ENCODE results near the gene MOB3A. TPM values are rescaled to one million over a fixed set of nuclear protein-coding genes. Genes with fewer than 3 reads are reported as not detected.

Gene MOB3A
- total and polyA plus RNA-seq, 3 donors from 2014 or later = 17.8 to 31.6 (median 22.8) TPM

DNA sequence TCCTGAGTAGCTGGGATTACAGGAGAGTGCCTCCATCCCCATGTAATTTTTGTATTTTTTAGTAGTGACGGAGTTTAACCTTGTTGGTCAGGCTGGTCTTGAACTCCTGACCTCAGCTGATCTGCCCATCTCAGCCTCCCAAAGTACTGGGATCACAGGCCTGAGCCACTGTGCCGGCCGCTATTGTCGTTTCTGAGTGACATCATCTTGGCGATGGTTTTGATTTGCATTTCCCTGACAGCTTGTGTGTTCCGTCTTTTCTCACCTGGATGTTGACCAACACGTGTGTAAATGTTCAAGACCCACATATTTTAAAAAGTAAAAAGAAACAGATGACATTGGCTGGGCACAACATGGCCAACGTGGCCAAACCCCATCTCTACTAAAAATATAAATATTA, 32.3 kb downstream of the MOB3A start:
- H3K36me3 ChIP-seq (ENCODE audit: low read depth, missing control alignments) = no peaks in the 10 kb centered on the region
- intact Hi-C loops (cut with DNase I; ENCODE audit: low total_unique reads) = no loop called here
- no peak for TF ChIP-seq POLR2A (IDR thresholded peaks at IDR 0.05)
- peaks cover 48% of the 10 kb centered on the region for H3K4me1 ChIP-seq
- H3K9me3 ChIP-seq = no peaks in the 10 kb centered on the region
- no peaks in the 10 kb centered on the region for H3K27me3 ChIP-seq
- H3K27ac ChIP-seq = peak overlapping the region; percentile 81 to 94
- WGBS, 2 donors = 81 to 83% methylated on average over 8 of the region's 8 CpGs
- no peak overlapping the region for H3K4me3 ChIP-seq
- no peak for DNase-seq

DNA sequence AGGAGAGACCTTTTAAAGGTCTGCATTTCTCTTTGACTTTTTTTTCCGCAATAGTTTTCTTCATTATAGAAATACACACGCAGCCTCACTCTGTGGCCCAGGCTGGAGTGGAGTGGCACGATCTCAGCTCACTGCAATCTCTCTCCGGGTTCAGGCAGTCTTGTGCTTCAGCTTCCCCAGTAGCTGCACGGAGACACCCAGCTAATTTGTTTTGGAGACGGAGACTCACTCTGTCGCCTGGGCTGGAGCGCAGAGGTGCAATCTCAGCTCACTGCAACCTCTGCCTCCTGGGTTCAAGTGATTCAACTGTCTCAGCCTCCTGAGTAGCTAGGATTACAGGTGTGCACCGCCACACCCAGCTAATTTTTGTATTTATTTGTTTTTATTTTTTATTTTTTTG, 33.4 kb downstream of the MOB3A start:
- Histone ChIP-seq H3K27me3 (no peaks in the 10 kb centered on the region), H3K36me3 (ENCODE audit: low read depth, missing control alignments) (no peaks in the 10 kb centered on the region), H3K4me3 (no peak overlapping the region), H3K27ac (peak overlapping the region in 1 of 2 donors; percentile 100), H3K4me1 (peaks cover 48% of the 10 kb centered on the region), H3K9me3 (no peaks in the 10 kb centered on the region)
- WGBS, 2 donors = 71 to 80% methylated on average over 9 of the region's 9 CpGs
- no peak for DNase-seq
- TF ChIP-seq POLR2A (IDR thresholded peaks at IDR 0.05) (no peak), CTCF (IDR thresholded peaks at IDR 0.05) (no peak)
- intact Hi-C loops (cut with DNase I; ENCODE audit: low total_unique reads) = no loop called here

DNA sequence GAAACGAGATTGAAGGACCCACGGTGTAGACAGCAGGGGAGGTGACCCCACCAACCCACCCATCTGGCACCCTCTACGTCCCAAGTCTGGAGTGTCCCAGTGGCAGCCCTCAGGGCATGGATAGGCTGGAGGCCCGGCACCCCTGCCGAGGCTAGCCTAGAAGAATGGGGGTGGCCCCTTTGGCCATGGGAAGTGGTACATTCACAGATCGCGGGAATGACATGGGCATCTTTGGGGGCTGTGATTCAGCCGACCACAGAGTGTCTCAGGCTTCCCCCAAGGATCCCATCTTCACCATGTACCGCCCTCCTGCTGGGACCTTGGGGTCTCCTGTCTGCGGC, 33.8 kb downstream of the MOB3A start:
- H3K27ac ChIP-seq = peak overlapping the region; percentile 53 to 100
- 53 to 61% methylated on average over 8 to 10 of the region's 10 CpGs for WGBS, 2 donors
- intact Hi-C loops (cut with DNase I; ENCODE audit: low total_unique reads) = no loop called here
- no peaks in the 10 kb centered on the region for H3K27me3 ChIP-seq
- H3K4me3 ChIP-seq = peak overlapping the region in 1 of 2 donors; percentile 73
- H3K4me1 ChIP-seq = peaks cover 48% of the 10 kb centered on the region
- H3K9me3 ChIP-seq = no peaks in the 10 kb centered on the region
- TF ChIP-seq CTCF (IDR thresholded peaks at IDR 0.05) = no peak
- TF ChIP-seq POLR2A (IDR thresholded peaks at IDR 0.05) = no peak
- no peaks in the 10 kb centered on the region for H3K36me3 ChIP-seq (ENCODE audit: low read depth, missing control alignments)
- no peak for DNase-seq

DNA sequence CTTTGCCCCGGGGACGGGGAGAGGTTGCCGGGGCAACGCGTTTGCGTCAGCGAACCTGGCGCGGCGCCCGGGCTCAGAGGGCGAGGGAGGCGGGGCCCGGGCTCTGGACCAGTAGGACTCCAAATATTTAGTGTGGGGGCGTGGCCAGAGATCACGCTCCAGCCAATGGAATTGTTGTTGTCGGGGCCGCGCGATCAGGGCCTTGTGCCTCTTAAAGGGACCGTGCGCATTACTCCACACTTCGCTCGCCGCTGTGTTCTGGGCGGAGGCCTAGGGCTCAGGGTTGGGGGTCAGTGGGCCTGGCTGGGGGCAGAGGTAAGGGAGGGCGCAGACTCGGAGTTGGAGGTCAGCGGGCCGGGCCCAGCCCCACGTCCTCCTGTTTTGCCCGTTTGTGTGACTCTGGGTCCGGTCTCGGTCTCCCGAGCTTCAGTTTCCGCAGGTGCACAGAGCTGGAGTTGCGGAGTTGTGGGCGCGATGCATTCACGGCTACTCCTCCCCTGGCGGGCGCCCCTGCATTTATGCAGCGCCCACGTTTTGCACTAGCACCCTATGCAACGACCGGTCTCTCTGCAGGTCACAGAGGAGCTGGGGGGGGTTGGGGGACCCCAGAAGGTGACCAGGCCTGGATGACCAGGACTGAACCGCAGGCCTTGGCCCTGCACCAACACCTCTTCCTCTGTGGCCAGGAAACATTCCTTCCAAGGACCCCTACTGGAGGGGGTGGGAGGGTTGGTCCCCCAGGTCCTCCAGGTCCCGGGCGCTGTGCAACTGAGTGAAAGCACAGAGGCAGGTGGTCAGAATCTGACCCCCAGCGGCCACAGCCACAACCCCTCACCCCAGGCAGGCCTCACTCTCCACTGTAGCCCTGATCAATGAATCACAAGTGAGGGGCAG, 34.4 kb downstream of the MOB3A start:
- Histone ChIP-seq H3K4me3 (peak overlapping the region; percentile 73 to 74), H3K36me3 (ENCODE audit: low read depth, missing control alignments) (no peaks in the 10 kb centered on the region), H3K27me3 (no peaks in the 10 kb centered on the region), H3K4me1 (peaks cover 48% of the 10 kb centered on the region), H3K9me3 (no peaks in the 10 kb centered on the region), H3K27ac (peak overlapping the region; percentile 96 to 100)
- intact Hi-C loops (cut with DNase I; ENCODE audit: low total_unique reads) = no loop called here
- 3% methylated on average over 19 to 49 of the region's 50 CpGs for WGBS, 2 donors
- TF ChIP-seq CTCF (IDR thresholded peaks at IDR 0.05) (no peak), POLR2A (IDR thresholded peaks at IDR 0.05) (no peak)
- peak; percentile 99 for DNase-seq

- intact Hi-C loops (cut with DNase I; ENCODE audit: low total_unique reads) = no loop called here
- no peaks in the 10 kb centered on the region for H3K9me3 ChIP-seq
- DNase-seq = peak; percentile 63
- 0% methylated on average over 30 of the region's 55 CpGs; no CpG with 5 or more reads in 1 of the 2 donors for WGBS, 2 donors
- no peaks in the 10 kb centered on the region for H3K27me3 ChIP-seq
- peaks cover 53% of the 10 kb centered on the region for H3K4me1 ChIP-seq
- H3K36me3 ChIP-seq (ENCODE audit: low read depth, missing control alignments) = no peaks in the 10 kb centered on the region
- H3K27ac ChIP-seq = peak overlapping the region; percentile 96 to 100
- TF ChIP-seq CTCF (IDR thresholded peaks at IDR 0.05) (no peak), POLR2A (IDR thresholded peaks at IDR 0.05) (peak; percentile 64)
- peak overlapping the region; percentile 73 to 74 for H3K4me3 ChIP-seq
These were observed 35.1 kb downstream of the MOB3A start for GRCh38 chr19:2060884-2061494.
